Measurements from ENCODE around the gene MDM2. TPM values are rescaled to one million over a fixed set of nuclear protein-coding genes. Genes with fewer than 3 reads are reported as not detected.

The MDM2 gene
- total RNA-seq, 1 experiment from 2014 or later, result 118 TPM

- Histone ChIP-seq H3K36me3 (ENCODE audit: control insufficient read depth, insufficient read depth, low read length) (no peaks in the 10 kb centered on the region), H3K4me3 (ENCODE audit: low read depth, low read length) (no peak overlapping the region), H3K4me1 (no peaks in the 10 kb centered on the region), H3K9me3 (no peaks in the 10 kb centered on the region), H3K27me3 (replicated peaks; ENCODE audit: control insufficient read depth, insufficient read depth, low read length) (no peaks in the 10 kb centered on the region)
- intact Hi-C loops (cut with micrococcal nuclease; ENCODE audit: unreplicated experiment), result no loop called here
- DNase-seq, result no peak
- no peaks in the 10 kb centered on the region for H3K27me3 Mint-ChIP-seq (ENCODE audit: insufficient read depth, unreplicated experiment)
- H3K4me3 Mint-ChIP-seq (ENCODE audit: unreplicated experiment), result no peak overlapping the region
- H3K27ac Mint-ChIP-seq (ENCODE audit: unreplicated experiment), result no peak overlapping the region
- no peaks in the 10 kb centered on the region for H3K9me3 Mint-ChIP-seq (ENCODE audit: unreplicated experiment)
- CTCF ChIA-PET, result interaction anchor here (0.7 kb wide), 1 partner anchor 846 kb away, joined by 3 read pairs; no protein-coding TSS in a partner anchor
- no peaks in the 10 kb centered on the region for H3K4me1 Mint-ChIP-seq (ENCODE audit: low read depth, unreplicated experiment)
- no peak for TF ChIP-seq CTCF (IDR thresholded peaks at IDR 0.05; ENCODE audit: insufficient read depth in 1 of 2, low read depth in 1 of 2, low read length in 1 of 2, severe bottlenecking in 1 of 2, unreplicated experiment in 1 of 2)
- no TSS peak for BruUV-seq (replicated peaks)
- no peaks in the 10 kb centered on the region for H3K36me3 Mint-ChIP-seq (ENCODE audit: insufficient read depth, unreplicated experiment)
- POLR2A ChIA-PET, result interaction anchor here (0.6 kb wide), 1 partner anchor 69 kb away, joined by 5 read pairs; no protein-coding TSS in a partner anchor
Measured at GRCh38 chr12:68776976-68777610, 30.9 kb upstream of the MDM2 start.

GRCh38 chr12:68779280-68779679 lies 28.7 kb upstream of the MDM2 start:
- TF ChIP-seq CTCF (IDR thresholded peaks at IDR 0.05; ENCODE audit: insufficient read depth in 1 of 2, low read depth in 1 of 2, low read length in 1 of 2, severe bottlenecking in 1 of 2, unreplicated experiment in 1 of 2), result no peak
- Mint-ChIP-seq H3K27ac (ENCODE audit: unreplicated experiment) (no peak overlapping the region), H3K36me3 (ENCODE audit: insufficient read depth, unreplicated experiment) (no peaks in the 10 kb centered on the region), H3K9me3 (ENCODE audit: unreplicated experiment) (no peaks in the 10 kb centered on the region), H3K4me3 (ENCODE audit: unreplicated experiment) (no peak overlapping the region), H3K4me1 (ENCODE audit: low read depth, unreplicated experiment) (peaks cover 10% of the 10 kb centered on the region), H3K27me3 (ENCODE audit: insufficient read depth, unreplicated experiment) (no peaks in the 10 kb centered on the region)
- POLR2A ChIA-PET, result no interaction called here
- Histone ChIP-seq H3K9me3 (no peaks in the 10 kb centered on the region), H3K4me1 (no peaks in the 10 kb centered on the region), H3K4me3 (ENCODE audit: low read depth, low read length) (no peak overlapping the region), H3K27me3 (replicated peaks; ENCODE audit: control insufficient read depth, insufficient read depth, low read length) (no peaks in the 10 kb centered on the region), H3K36me3 (ENCODE audit: control insufficient read depth, insufficient read depth, low read length) (no peaks in the 10 kb centered on the region)
- intact Hi-C loops (cut with micrococcal nuclease; ENCODE audit: unreplicated experiment), result no loop called here
- BruUV-seq (replicated peaks), result no TSS peak
- CTCF ChIA-PET, result no interaction called here
- DNase-seq, result no peak

GRCh38 chr12:68780731-68781130 lies 27.2 kb upstream of the MDM2 start:
- no peaks in the 10 kb centered on the region for H3K36me3 Mint-ChIP-seq (ENCODE audit: insufficient read depth, unreplicated experiment)
- no peaks in the 10 kb centered on the region for H3K9me3 Mint-ChIP-seq (ENCODE audit: unreplicated experiment)
- Histone ChIP-seq H3K36me3 (ENCODE audit: control insufficient read depth, insufficient read depth, low read length) (no peaks in the 10 kb centered on the region), H3K27me3 (replicated peaks; ENCODE audit: control insufficient read depth, insufficient read depth, low read length) (no peaks in the 10 kb centered on the region), H3K4me3 (ENCODE audit: low read depth, low read length) (no peak overlapping the region), H3K9me3 (no peaks in the 10 kb centered on the region), H3K4me1 (no peaks in the 10 kb centered on the region)
- ChIA-PET POLR2A (no interaction called here), CTCF (interaction anchor here (0.7 kb wide), 1 partner anchor 34 kb away, joined by 7 read pairs; no protein-coding TSS in a partner anchor)
- no peaks in the 10 kb centered on the region for H3K27me3 Mint-ChIP-seq (ENCODE audit: insufficient read depth, unreplicated experiment)
- no peak overlapping the region for H3K4me3 Mint-ChIP-seq (ENCODE audit: unreplicated experiment)
- no peak overlapping the region for H3K27ac Mint-ChIP-seq (ENCODE audit: unreplicated experiment)
- BruUV-seq (replicated peaks), result no TSS peak
- H3K4me1 Mint-ChIP-seq (ENCODE audit: low read depth, unreplicated experiment), result peaks cover 10% of the 10 kb centered on the region
- intact Hi-C loops (cut with micrococcal nuclease; ENCODE audit: unreplicated experiment), result no loop called here
- TF ChIP-seq CTCF (IDR thresholded peaks at IDR 0.05; ENCODE audit: insufficient read depth in 1 of 2, low read depth in 1 of 2, low read length in 1 of 2, severe bottlenecking in 1 of 2, unreplicated experiment in 1 of 2), result no peak
- DNase-seq, result no peak

All from Caco-2 (cell line).